ENCODE data around the gene IGSF23. TPM values are rescaled to one million over a fixed set of nuclear protein-coding genes. Genes with fewer than 3 reads are reported as not detected.

Gene IGSF23
- total RNA-seq, 6 experiments from 2014 or later = not detected

DNA sequence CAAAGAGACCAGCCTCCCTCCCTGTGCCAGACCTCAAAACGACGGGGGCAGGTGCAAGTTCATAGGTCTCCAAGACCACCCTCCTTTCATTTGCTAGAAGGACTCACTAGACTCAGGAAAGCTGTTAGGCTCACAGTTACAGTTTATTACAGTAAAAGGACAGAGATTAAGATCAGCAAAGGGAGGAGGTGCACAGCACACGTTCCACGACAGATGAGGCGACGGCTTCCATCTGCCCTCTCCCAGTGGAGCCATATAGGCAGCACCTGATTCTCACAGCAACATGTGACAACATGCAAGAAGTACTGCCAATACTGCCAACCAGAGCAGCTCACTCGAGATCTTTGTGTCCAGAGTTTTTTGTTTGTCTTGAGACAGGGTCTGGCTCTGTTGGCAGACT lies 48.5 kb downstream of the IGSF23 start:
- no peaks in the 10 kb centered on the region for H3K9me3 Mint-ChIP-seq
- H3K36me3 Mint-ChIP-seq (ENCODE audit: low read depth) = peaks cover 32% of the 10 kb centered on the region
- H3K27ac Mint-ChIP-seq = no peak overlapping the region
- H3K4me3 Mint-ChIP-seq = no peak overlapping the region
- TF ChIP-seq, protein P1, sequence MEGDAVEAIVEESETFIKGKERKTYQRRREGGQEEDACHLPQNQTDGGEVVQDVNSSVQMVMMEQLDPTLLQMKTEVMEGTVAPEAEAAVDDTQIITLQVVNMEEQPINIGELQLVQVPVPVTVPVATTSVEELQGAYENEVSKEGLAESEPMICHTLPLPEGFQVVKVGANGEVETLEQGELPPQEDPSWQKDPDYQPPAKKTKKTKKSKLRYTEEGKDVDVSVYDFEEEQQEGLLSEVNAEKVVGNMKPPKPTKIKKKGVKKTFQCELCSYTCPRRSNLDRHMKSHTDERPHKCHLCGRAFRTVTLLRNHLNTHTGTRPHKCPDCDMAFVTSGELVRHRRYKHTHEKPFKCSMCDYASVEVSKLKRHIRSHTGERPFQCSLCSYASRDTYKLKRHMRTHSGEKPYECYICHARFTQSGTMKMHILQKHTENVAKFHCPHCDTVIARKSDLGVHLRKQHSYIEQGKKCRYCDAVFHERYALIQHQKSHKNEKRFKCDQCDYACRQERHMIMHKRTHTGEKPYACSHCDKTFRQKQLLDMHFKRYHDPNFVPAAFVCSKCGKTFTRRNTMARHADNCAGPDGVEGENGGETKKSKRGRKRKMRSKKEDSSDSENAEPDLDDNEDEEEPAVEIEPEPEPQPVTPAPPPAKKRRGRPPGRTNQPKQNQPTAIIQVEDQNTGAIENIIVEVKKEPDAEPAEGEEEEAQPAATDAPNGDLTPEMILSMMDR (IDR thresholded peaks at IDR 0.05) = no peak
- H3K4me1 Mint-ChIP-seq (ENCODE audit: low read depth) = no peaks in the 10 kb centered on the region
- no peaks in the 10 kb centered on the region for H3K27me3 Mint-ChIP-seq (ENCODE audit: insufficient read depth)
- DNase-seq = no peak

DNA sequence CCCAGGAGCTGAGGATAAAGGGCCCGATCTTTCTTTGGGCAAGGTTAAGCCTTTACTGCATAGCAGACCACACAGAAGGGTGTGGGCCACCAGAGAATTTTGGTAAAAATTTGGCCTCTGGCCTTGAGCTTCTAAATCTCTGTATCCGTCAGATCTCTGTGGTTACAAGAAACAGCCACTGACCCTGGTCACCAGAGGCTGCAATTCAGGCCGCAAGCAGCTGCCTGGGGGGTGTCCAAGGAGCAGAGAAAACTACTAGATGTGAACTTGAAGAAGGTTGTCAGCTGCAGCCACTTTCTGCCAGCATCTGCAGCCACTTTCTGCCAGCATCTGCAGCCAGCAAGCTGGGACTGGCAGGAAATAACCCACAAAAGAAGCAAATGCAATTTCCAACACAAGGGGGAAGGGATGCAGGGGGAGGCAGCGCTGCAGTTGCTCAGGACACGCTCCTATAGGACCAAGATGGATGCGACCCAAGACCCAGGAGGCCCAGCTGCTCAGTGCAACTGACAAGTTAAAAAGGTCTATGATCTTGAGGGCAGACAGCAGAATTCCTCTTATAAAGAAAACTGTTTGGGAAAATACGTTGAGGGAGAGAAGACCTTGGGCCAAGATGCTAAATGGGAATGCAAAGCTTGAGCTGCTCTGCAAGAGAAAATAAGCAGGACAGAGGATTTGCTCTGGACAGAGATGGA lies 49.5 kb downstream of the IGSF23 start:
- DNase-seq = no peak
- no peak overlapping the region for H3K4me3 Mint-ChIP-seq
- TF ChIP-seq, protein P1 (IDR thresholded peaks at IDR 0.05) = no peak
- H3K27ac Mint-ChIP-seq = no peak overlapping the region
- peaks cover 23% of the 10 kb centered on the region for H3K36me3 Mint-ChIP-seq (ENCODE audit: low read depth)
- H3K27me3 Mint-ChIP-seq (ENCODE audit: insufficient read depth) = no peaks in the 10 kb centered on the region
- H3K9me3 Mint-ChIP-seq = no peaks in the 10 kb centered on the region
- no peaks in the 10 kb centered on the region for H3K4me1 Mint-ChIP-seq (ENCODE audit: low read depth)

DNA sequence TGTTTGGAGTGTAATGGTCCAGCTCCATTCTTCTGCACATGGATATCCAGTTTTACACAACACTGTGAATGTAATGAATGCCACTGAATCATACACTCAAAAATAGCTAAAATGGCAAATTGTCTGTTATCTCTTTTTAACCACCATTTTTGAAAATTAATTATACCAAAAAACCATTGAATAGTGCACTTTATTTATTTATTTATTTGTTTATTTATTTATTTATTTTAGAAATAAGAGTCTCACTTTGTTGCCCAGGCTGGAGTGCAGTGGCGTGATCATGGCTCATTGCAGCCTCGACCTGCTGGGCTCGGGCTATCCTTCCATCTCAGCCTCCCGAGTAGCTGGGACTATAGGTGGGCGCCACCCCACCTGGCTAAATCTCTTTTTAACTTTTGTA lies 50.6 kb downstream of the IGSF23 start:
- Mint-ChIP-seq H3K4me1 (ENCODE audit: low read depth) (no peaks in the 10 kb centered on the region), H3K27ac (no peak overlapping the region), H3K36me3 (ENCODE audit: low read depth) (peaks cover 12% of the 10 kb centered on the region; the same call in 1 of the 2 replicates), H3K9me3 (no peaks in the 10 kb centered on the region), H3K4me3 (no peak overlapping the region), H3K27me3 (ENCODE audit: insufficient read depth) (no peaks in the 10 kb centered on the region)
- no peak for DNase-seq
- TF ChIP-seq, protein P1 (IDR thresholded peaks at IDR 0.05) = no peak

DNA sequence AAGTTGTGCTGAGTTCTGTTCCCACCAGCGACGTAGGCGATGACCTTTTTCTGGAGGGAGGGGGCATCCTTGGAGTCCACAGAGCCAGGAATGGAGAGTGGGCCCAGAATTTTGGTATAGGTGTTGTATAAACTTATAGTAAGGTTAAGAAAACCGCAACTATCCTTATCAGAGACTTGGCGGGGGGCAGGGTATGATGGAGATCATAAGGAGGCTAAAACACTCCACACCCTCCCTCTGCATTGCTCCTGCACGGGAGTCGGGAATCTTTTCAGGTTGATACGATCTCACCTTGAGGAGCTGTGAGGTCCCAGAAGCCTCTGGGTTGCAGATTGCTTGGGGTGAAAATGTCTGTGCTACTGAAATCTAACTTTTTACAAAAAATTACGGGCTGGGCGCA lies 51.6 kb downstream of the IGSF23 start:
- Mint-ChIP-seq H3K4me1 (ENCODE audit: low read depth) (no peaks in the 10 kb centered on the region), H3K27me3 (ENCODE audit: insufficient read depth) (no peaks in the 10 kb centered on the region), H3K36me3 (ENCODE audit: low read depth) (peaks cover 12% of the 10 kb centered on the region; the same call in 1 of the 2 replicates), H3K4me3 (no peak overlapping the region), H3K9me3 (no peaks in the 10 kb centered on the region), H3K27ac (no peak overlapping the region)
- DNase-seq = no peak
- TF ChIP-seq, protein P1 (IDR thresholded peaks at IDR 0.05) = no peak

DNA sequence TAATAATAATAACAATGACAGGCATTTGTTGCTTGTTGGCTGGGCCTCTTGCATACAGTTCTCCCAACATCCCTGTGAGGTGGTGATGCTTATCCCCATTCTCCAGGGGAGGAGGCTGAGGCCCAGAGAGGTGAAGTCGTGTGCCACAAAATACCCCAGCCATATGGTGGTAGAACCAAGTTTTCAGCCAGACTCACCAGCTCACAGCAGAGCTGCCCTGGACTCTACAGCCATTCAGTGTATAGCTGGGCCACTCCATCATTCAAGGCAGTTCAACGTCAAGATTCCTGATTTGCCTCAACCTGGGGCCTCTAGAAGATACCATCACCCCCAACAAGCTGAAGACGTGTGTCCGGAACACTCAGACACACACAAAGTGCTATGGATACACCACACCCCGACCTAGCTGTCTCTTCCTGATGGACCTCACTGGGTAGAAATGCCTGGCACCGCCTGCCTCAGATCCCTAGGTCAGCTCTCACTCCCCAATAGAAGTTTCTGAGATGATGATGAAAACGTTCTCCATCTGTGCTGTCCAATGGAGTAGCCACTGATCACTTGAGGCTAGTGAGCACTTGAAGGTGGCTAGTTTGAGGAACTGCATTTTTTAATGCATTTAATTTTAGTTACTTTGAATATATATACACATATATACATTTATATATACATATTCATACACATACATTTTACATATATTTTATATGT lies 53.6 kb downstream of the IGSF23 start:
- Mint-ChIP-seq H3K9me3 (no peaks in the 10 kb centered on the region), H3K27ac (no peak overlapping the region), H3K36me3 (ENCODE audit: low read depth) (peaks cover 8% of the 10 kb centered on the region; the same call in 1 of the 2 replicates), H3K27me3 (ENCODE audit: insufficient read depth) (no peaks in the 10 kb centered on the region), H3K4me3 (no peak overlapping the region), H3K4me1 (ENCODE audit: low read depth) (no peaks in the 10 kb centered on the region)
- DNase-seq = no peak
- TF ChIP-seq, protein P1 (IDR thresholded peaks at IDR 0.05) = no peak
